Erythroblast (primary cell): ENCODE measurements around the gene MAD1L1.

Experiments used
- GATA1 ChIP-seq: IDR thresholded peaks from 2 replicates; pipeline ENCODE4 v1.6.1; 2011; ENCODE audit warnings: low read depth, mild to moderate bottlenecking, control low read depth, low read length, moderate library complexity
- POLR2A ChIP-seq: IDR thresholded peaks from 2 replicates; pipeline ENCODE4 v1.6.1; 2011; ENCODE audit warnings: mild to moderate bottlenecking, low read length

- TF ChIP-seq POLR2A (no peak), GATA1 (no peak)
Observed at GRCh38 chr7:2145835-2146580, 86.7 kb downstream of the MAD1L1 start.
